GM15510 (cell line): ENCODE data around the gene LSS.

Experiments
- POLR2A ChIP-seq: IDR thresholded peaks from 3 replicates; pipeline ENCODE4 v1.6.1; 2011; ENCODE audit warnings: borderline replicate concordance; ENCODE audit not compliant: insufficient read length; ENCODE audit errors: extremely low read depth

LSS gene

DNA sequence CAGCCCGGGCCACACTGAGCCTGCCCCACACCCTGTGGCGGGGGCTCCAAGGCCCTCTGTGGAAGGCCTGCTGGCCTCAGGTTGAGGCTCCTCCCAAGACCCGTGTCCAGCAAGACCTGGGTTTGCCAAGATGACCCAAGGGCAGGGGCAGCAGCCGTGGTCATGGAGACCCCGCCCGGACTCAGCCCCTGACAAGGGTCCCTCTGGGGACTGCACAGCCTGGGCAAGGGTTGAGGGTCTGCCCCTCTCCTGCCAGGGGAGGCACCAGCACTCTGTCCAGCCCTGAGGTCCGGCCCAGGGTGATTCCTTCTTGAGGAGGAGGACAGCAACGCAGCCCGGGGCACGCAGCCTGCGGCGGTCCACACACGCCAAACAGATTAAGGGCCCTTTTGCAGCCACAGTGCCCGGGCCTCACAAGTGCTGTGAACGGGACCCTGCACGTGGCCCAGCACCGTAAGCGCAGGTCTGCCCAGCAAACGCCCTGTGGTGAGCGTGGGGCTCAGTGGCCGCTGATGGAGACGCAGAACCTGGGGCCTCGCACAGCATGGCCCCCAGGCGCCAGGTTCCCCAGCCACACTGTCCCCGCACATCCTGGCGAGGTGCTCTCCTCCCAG, 47.7 kb downstream of the LSS start:
- TF ChIP-seq POLR2A, result no peak

DNA sequence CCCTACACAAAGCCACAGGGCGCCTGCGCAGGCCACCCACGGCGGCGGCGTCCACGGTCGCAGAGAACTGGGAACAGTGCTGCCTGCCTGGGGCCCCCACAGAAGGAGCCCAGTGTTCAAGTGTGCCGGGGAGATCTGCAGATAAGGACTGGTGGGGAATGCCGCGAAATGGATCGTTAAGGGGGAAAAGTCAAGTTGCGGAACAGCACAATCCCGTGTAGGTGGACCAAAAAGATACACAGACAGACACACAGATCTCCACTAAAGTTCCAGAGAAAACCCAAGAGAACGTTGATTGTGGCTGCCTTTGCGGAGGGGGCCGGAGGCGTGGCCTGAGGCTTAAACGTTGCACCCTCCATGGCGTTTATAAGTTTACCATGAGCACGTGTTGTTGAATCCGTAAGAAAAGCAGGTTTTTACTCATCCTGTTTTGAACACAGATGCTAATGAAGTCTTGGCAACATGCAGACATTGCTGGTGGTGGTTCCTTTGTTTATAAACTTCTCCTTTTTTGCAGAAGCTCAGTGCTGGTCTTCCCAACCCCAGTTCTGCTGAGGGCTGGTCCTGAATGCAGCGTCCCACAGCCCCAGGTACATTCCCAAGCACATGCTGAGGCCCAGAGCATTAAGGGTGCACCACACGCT, 48.4 kb downstream of the LSS start:
- no peak for TF ChIP-seq POLR2A

DNA sequence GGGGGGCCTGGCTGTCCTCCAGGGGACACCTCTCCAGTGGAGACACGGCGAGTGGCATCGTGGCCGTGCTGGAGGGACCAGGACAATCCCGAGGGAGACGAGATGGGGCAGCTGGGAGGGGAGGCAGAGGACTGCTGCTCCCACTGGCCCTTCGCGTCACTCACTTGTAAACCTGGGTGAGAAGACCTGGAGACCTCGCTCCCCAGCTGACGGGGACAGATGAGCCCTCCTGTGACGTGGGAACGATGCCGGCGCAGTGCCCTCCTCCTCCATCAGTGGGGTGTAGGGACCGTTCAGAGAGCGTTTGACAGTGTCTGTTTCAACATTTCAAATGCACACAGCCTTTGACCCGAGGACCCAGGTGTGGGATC, 48.9 kb downstream of the LSS start:
- no peak for TF ChIP-seq POLR2A

DNA sequence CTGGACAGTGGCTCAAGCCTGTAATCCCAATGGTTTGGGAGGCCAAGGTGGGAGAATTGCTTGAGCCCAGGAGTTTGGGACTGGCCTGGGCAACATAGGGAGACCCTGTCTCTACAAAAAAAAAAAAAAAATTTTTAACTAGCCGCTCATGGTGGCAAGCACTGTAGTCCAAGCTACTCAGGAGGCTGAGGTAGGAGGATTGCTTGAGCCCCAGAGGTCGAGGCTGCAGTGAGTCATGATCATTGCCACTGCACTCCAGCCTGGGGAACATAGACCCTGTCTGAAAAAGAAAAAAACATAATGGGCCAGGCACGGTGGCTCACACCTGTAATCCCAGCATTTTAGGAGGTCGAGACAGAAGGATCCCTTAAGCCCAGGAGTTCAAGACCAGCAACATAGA, 49.6 kb downstream of the LSS start:
- no peak for TF ChIP-seq POLR2A

DNA sequence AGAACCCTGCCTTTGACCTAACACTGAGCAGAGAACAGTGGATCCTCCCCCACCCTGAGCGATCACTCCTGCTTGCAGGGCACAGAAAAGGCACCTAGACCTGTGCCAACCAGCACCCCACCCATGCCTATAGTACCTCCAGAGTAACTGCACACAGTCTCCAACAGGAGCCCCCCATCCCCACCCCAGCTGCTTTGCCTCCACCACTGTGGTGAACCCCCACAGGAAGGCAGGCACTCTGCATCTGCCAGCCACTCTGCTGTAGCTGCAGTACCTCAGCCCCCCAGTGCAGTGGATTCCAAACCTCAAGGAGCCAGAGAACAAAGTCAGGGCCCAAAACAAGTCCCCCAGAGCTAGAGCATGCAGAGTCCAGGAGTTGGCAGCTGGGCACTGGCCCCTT, 55.0 kb downstream of the LSS start:
- no peak for TF ChIP-seq POLR2A

DNA sequence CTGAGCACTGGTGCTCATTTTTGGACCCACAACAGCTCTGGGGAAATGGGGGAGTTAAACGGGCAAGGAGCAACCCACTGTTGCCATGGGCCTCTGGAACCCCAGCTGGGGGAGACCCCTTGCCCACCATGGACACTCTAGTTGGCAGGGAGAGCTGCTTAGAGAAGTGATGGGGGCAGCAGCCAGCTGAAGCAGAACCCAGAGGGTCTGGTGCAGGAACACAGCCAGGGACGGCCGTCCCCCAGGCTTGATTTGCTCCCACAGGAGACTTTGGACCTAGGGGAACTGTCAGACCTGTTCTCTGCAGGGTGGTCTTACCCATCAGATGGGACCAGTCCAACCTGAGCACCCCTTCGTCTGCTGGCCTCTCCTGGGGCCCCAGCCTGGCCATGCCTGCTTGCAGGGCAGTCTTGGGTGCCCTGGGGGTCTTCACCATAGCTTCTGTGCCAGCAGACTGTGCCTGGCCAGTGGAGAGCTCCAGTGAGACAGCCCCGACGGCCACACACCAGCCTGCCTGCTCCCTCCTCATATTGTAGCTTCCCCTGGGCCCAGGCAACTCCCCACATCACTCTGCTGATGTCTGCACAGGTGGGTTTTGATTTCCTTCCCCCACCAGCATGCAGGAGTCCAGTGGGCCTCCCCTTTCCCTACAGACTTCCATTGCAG, 55.6 kb downstream of the LSS start:
- no peak for TF ChIP-seq POLR2A

DNA sequence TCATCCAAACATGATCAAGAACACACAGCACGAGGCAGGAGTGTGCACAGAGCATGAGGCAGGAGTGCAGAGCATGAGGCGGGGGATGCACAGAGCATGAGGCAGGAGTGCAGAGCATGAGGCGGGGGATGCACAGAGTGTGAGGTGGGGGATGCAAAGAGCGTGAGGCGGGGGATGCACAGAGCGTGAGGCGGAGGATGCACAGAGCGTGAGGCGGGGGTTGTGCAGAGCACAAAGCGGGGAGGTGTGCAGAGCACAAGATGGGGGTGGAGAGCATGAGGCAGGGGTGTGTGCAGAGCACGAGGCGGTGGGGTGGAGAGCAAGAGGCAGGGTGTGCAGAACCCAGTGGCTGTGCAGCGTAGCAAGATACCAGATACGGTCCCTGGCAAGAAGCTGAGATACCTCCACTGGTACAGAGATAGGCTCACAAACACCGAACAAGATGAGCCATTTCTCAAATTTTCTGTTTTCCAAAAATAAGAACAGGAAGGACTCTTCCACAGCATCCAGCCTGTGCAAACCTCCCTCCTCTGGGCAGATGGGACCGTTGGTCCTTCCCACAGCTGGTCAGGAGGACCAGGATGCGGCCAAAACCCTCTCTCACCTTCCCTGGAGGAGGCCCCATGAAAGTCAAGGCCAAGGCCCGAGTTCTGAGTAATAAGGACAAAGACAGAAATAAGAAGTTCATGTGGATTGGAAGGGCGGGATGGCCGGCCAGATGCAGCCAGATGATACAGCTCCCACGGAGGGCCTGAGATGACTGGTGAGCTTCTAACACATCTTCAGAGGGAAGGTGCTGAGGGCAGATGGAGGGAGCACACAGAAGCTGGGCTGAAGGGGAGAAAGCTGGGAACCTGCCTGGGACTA, 56.3 kb downstream of the LSS start:
- TF ChIP-seq POLR2A, result no peak

DNA sequence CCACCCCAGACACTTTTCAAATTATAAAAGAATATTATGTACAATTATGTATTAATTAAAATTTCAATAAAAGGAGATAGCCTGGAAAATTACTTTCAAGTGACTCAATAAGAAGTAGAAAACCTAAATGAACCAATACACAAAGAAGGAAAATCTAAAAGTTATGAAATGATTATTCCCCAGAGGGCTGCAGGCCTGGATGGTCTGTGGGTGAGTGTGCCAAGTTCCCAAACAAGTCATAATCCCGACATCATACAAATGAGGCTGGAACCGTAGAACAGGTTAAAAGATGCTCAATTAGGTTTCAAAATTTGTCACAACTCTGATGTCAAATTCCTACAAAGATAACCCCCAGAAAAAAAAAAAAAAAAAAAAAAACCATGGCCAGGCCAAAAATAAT, 57.0 kb downstream of the LSS start:
- TF ChIP-seq POLR2A, result no peak

DNA sequence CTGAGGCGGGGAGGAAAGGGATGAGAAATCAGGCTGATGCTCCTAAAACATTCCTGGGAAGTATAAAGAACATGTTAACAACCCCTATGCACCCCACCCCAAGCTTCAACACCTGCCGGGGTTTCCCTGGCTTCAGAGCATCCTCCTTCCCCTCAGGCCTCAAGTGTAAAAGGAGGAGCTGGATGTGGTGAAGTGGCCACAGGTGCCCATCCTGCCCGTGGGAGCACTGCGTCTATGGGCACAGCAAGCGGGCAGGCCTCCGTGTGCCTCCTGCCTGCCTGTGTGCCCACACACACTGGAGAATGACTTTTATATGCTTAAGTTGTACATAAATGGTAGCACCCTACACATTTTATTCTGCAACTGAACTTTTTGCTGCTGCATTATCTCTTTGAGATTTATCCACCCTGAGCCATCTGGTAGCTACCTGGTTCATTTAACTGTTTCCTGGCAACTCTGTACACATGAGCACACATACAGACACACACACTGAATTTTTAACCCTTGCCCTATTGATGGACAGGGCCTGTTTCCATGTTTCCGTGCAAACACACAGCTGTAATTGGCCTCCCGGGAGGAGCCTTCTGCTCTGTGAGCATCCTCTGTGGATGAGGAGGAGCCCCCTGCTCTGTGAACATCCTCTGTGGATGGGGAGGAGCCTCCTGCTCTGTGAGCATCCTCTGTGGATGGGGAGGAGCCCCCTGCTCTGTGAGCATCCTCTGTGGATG, 59.8 kb downstream of the LSS start:
- no peak for TF ChIP-seq POLR2A

DNA sequence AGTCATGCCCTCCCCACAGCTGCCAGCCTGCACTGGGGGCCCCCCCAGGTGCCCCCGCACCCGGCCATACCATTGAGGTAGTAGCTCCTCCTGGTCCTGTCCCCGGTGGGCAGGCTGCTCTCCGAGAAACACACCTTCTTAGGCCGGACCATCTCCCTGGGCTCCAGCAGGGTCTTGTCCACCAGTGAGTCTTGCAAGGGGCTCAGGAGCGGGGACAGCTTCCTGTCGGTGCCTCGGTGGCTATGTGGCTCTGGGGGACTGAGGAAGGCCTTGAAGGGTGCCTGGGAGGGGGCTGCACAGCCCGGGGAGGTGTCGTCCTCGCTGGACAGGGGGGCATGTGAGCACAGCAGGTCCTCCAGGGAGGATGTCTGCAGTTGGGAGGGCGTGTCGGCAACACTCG, 60.3 kb downstream of the LSS start:
- TF ChIP-seq POLR2A, result no peak

DNA sequence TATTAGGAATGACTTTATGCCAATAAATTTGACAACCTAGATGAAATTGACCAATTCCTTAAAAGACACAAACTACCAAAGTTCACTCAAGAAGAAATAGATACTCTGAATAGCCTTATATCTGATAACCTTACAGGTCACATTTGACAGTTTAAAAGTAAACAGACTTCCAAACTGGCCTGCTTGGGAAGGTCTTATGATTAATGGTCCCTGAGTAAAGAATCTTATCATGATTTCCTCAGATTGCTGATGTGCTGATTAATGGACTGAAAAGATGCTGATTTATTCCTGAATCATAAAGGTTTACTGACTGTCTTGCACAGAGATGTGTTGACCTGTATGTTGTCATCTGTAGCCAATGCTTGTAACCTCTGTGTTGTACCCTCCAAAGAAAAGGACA, 63.5 kb downstream of the LSS start:
- no peak for TF ChIP-seq POLR2A

DNA sequence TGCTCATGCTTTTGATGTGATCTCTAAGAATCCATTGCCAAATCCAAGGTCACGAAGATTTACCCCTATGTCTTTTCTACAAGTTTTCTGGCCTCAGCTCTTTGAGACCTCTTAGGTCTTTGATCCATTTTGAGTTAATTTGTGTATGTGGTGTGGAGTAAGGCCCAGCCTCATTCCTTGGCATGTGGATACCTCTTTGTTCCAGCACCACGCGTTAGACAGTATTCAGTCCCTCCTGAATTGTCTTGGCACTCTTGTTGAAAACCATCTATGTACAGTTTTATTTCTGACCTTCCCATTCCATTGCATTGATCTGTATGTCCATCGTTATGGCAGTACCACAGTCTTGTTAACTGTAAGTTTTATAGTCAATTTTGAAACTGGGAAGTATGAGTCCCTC, 65.2 kb downstream of the LSS start:
- no peak for TF ChIP-seq POLR2A

DNA sequence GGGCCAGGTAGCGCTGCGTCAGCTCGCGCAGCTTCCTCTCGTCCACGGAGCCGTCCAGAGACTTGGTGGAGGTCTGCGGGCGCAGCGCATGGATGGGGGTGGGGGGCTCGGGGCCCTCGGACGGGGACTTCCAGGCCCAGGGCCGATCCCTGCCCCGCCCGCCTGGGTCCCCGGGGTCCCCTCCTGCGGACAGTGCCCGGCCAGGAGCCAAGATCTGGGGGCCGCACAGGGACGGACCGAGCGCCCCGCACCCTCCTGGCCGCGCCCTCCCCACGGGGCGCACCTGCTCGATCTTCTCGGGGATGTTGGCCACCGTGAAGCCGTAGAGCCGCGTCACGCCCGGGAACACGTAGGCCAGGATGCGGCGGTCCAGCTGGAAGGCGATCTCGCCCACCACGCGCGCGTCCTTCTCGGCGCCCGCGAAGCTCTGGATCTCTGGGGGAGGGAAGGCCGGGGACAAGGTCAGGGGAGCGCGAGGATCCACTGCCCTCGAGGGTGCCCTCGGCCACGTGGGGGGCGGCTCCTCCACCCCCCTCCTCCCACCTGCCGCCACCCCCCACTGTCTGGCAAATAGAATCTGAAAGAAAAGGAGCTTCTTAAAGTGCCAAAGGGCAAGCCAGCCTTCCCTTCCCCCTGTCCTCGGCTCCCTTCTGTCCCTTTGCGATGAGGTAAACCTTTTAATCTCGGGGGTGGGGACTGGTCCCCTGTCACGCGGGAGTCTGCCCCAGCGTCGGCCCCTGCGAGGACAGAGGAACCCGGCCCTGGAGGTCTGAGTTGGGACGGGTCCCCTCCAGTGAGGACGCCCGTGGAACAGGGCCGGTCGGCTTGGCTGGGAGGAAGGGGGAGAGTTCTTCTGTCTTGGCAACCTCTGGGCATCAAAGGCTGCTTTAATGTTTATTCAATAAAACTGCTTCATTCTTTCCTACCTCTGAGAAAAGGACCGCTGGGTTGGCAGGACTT, 66.7 kb downstream of the LSS start:
- TF ChIP-seq POLR2A, result no peak
